Muscle of back (tissue), 11 donors: Measurements from ENCODE around the gene FRMD4B. TPM values are rescaled to one million over a fixed set of nuclear protein-coding genes. Genes with fewer than 3 reads are reported as not detected.
A peak's percentile ranks its signal among the peaks of the same experiment; 100 is the strongest.

ENCODE experiments used
- DNase-seq, 3 donors: peaks; one replicate each; pipeline versions ENCODE4 v3.0.0 to v3.0.0-alpha.2; 2013
- polyA plus RNA-seq, 10 donors: library from polyadenylated mRNA; unstranded; fragments of 120-200 nt; gene quantifications; one replicate each; pipeline ENCODE4 v1.2.1, GENCODE V29; 2013; ENCODE audit not compliant: insufficient read length in 10 of 10

The FRMD4B gene
- polyA plus RNA-seq, 10 donors = 10.9 to 19.6 (median 17.6) TPM

GRCh38 chr3:69367586-69367985 lies 18.3 kb downstream of the FRMD4B start:
- no peak for DNase-seq

DNA sequence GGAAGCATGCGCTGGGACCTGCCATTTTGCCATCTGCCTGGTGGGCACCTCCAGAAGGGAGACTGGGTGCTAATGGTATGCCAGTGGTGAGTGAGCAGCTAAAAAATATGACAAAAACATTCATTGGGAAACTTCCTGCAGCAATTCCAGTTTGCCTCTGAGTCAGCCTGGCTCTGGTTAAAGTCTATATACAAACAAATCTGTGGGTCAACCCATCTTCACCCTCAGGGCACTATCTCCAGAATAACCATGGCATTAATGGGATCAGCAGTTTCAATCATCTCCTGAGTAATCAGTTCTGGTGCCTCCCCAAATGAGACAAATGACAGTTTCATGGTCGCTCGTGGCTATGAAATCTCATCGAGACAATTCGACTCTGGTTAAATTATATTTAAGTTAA lies 21.5 kb downstream of the FRMD4B start:
- no peak for DNase-seq

DNA sequence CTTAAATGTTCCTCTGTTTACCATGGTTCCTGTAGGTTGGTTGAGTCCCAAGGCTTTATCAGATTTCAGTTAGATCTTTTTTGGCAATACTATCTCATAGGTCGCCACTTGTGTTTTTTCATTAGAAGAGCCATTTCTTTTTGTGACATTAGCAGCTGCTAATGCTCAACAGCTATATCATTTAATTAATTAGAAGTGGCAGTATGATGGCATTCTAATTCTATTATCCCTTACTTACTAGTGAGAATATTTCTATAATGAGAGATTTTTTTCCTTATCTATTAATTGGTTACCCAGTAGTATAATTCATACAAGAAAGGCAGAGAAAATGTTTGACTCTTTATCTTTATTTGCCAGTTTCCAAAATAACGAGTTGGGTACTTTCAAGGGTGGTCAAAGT lies 25.2 kb downstream of the FRMD4B start:
- no peak for DNase-seq

- no peak for DNase-seq
These were observed 26.0 kb downstream of the FRMD4B start for GRCh38 chr3:69359916-69360315.

GRCh38 chr3:69359339-69359893 lies 26.5 kb downstream of the FRMD4B start:
- no peak for DNase-seq

- DNase-seq = no peak
These were observed 28.7 kb downstream of the FRMD4B start for GRCh38 chr3:69357196-69357595.

DNA sequence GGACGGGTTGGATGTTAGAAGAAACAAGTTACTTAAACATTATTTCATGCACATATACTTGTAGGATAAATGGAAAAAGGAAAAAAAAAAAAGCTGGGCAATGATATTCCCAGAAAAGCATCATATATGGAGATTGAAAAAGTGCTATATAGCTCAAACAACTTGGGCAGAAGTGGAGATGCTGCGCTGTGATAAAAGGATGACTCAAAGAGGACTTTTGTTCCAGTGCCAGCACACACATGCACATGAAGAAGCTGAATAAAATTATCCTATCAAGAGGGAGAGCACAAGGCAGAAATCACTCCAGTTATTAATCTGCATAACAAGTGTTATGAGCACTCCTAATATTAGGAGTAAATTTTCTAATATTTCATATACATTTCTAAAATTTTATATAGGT lies 30.9 kb downstream of the FRMD4B start:
- DNase-seq = no peak

DNA sequence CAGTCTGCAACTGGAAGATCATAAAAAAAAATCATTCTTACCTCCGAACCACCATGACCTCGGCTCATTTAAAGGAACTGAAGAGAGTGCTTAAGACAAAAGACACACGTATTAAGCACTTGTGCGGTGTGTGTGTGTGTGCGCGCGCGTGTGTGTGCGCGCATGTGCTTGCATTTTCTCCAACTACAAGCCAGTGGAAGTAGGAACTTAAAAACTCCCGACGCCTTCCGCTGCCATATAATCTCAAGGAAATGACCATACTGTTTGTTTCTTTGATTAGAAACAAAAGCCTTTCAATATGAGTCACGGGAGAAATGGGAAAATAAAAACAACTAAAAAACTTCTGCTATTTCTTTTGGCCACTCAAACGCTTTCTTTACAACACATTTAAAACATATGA lies 32.4 kb downstream of the FRMD4B start:
- DNase-seq = peak in 1 of 3 donors; percentile 46

- no peak for DNase-seq
These were observed 32.8 kb downstream of the FRMD4B start for GRCh38 chr3:69353088-69353478.

DNA sequence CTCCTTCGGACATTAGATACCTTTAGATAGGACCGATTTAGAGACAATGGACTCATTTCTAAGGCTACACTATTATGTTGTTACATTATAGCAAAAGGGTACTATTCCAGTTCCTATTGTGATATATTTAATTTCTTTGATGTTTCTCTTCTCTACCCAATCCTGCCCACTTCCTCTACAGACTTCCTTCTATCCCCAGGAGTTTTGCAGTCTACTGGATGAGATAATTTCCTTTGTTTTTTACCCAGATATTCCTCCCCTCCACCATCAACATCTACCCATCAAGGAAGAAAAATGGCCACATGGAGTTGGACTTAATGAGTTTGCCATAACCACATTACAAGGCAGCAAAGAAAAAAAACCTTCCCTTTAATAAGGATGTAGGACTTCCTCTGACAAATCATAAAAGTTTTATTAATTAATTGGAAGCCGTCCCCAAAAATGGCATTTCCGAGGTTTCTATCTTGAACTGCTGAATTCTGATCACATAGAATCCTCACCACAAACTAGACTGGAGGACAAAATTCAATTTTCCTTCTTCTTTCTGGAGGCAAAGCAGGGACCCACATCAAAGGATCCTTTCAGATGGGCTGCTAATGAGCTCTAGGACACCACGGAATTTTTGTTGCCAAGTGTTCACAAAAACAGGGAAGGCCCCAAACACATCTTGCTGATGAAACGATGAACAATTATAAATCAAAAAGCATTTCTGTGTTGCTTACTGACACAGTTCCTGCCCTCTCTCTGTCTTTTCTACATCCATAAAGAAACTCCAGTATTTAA lies 33.4 kb downstream of the FRMD4B start:
- DNase-seq = no peak

- no peak for DNase-seq
These were observed 42.0 kb downstream of the FRMD4B start for GRCh38 chr3:69343875-69344274.

- DNase-seq = no peak
These were observed 43.8 kb downstream of the FRMD4B start for GRCh38 chr3:69342074-69342473.

- DNase-seq = no peak
These were observed 46.1 kb downstream of the FRMD4B start for GRCh38 chr3:69339760-69340159.

- no peak for DNase-seq
These were observed 47.0 kb downstream of the FRMD4B start for GRCh38 chr3:69338911-69339310.

GRCh38 chr3:69332934-69333333 lies 53.0 kb downstream of the FRMD4B start:
- DNase-seq = peak in 1 of 3 donors; percentile 55

GRCh38 chr3:69330891-69331400 lies 54.9 kb downstream of the FRMD4B start:
- DNase-seq = peak in 1 of 3 donors; percentile 59

DNA sequence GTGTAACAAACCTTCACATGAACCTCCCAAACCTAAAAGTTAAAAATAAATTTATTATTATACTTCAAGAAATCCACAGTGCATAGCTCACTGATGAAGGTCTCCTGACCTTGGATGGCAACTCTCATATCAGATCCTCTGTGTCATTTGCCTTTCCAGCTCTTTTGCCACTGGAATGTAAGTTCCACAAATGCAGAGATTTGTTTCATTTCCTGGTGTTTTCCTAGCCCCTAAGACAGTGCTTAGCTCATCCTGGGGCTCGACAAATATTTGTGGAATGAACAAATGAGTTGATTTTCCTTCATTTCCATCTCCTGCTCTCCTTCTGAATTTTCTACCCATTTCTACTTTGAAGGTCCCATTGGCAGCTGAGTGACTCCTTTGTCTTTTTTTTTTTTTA lies 56.0 kb downstream of the FRMD4B start:
- DNase-seq = peak in 1 of 3 donors; percentile 62

- DNase-seq = no peak
These were observed 57.0 kb downstream of the FRMD4B start for GRCh38 chr3:69328963-69329302.

DNA sequence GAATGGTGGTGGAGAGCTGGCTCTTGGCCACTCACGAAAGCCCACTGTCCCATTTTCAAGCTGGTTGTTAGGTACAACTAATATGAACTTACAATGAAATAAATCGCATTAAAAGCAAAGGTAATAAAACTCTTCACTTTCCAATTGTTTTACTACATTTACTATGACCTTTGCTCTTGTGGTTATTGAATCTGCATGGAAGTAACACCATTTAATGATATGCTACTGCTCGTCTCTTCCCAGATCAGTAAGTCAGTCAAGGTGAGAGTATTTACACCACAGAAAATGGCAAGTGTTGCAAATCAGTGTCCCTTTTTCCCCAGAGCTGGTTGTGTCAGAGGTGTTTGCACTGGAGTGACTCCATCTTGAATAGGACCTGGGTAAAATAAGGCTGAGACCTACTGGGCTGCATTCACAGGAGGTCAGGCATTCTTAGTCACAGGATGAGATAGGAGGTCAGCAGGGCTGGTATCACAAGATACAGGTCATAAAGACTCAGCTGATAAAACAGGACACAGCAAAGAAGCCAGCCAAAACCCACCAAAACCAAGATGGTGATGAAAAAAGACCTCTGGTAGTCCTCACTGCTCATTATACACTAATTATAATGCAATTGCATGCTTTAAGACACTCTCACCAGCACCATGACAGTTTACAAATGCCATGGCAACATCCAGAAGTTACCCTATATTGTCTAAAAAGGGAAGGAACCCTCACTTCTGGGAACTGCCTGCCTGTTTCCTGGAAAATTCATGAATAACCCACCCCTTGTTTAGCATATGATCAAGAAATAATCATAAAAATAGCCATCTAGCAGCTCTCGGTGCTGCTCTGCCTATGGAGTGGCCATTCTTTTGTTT lies 57.6 kb downstream of the FRMD4B start:
- DNase-seq = no peak

GRCh38 chr3:69326855-69327300 lies 59.0 kb downstream of the FRMD4B start:
- DNase-seq = peak in 2 of 3 donors; percentile 47 to 61

DNA sequence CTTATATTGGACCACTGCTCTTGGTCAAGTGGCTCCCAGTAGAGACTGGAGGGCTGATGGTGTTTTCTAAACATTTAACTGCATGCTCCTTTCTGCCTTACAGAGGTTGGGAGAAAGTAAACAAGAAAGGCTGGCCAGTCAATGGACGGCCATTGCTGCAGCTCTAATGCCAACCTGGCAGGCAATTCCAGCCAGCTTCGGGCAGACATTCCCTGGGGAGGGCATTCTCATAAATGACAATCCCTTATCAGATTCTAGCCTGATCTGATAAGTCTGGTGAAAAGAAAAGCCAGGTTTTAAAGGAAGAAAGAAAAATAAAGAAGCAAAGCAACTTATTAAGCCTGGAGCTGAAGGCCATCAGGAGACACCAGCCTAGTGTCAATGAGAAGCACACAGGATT lies 60.7 kb downstream of the FRMD4B start:
- no peak for DNase-seq

DNA sequence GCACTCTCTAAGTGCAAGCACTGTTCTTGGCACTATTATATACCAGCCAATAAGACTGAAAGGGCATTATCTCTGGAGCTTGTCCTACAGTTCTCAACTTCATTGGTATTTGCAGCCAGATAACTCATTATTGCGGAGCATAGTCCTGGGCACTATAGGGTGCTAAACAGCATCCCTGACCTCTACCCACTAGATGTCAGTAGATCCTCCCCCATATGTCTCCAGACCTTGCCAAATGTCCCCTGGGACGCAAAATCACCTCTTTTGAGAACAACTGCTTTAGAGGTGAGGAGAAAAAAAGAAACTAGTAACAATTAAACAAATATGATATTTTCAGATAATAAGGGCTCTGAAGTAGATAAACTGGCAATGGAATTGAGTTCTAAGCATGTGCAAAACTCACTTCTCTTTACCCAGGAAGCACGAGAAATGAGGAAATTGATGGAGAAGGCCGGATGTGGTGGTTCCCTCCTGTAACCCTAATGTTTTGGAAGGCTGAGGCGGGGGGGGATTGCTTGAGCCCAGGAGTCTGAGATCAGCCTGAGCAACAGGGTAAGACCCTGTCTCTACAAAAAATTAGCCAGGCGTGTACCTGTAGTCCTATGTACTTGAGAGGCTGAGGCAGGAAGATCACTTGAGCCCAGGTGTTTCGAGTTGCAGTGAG lies 61.4 kb downstream of the FRMD4B start:
- no peak for DNase-seq
